WTC11 (cell line): ENCODE measurements around the gene FBLN5. TPM values are rescaled to one million over a fixed set of nuclear protein-coding genes. Genes with fewer than 3 reads are reported as not detected.

Experiments used
- ATAC-seq: fragments of 200-7000 bp; cut with Tn5 transposase; 2 replicates; pipeline ENCODE4 v1.10.0; 2021; ENCODE audit warnings: mild to moderate bottlenecking, moderate library complexity
- CTCF ChIA-PET: fragments of 300-600 bp; sonication (Branson Sonifier 250); formaldehyde crosslinking; loops from one replicate; lab custom pipeline; 2021; ENCODE audit warnings: antibody characterized with exemption; lab: Charles Lee
- POLR2A ChIA-PET: fragments of 350-600 bp; sonication (Branson Sonifier 250); formaldehyde crosslinking; loops from one replicate; lab custom pipeline; 2021; ENCODE audit warnings: antibody characterized with exemption; lab: Charles Lee
- DNase-seq: peaks from one replicate; pipeline ENCODE4 v3.0.0; 2021; ENCODE audit warnings: low spot score
- H3K27ac Mint-ChIP-seq: 2 replicates; pipeline ENCODE4 v1.8.0; 2021; ENCODE audit warnings: mixed read lengths
- H3K27me3 Mint-ChIP-seq: 2 replicates; pipeline ENCODE4 v1.8.0; 2021; ENCODE audit warnings: low read depth, mild to moderate bottlenecking, moderate library complexity, mixed read lengths
- H3K36me3 Mint-ChIP-seq: 2 replicates; pipeline ENCODE4 v1.8.0; 2021; ENCODE audit warnings: mixed read lengths
- H3K4me1 Mint-ChIP-seq: 2 replicates; pipeline ENCODE4 v1.8.0; 2022; ENCODE audit warnings: mixed read lengths
- H3K4me3 Mint-ChIP-seq: 2 replicates; pipeline ENCODE4 v1.8.0; 2021; ENCODE audit warnings: mild to moderate bottlenecking, moderate library complexity, mixed read lengths
- H3K9me3 Mint-ChIP-seq: 2 replicates; pipeline ENCODE4 v1.8.0; 2021; ENCODE audit warnings: mixed read lengths
- ESRRA ChIP-seq: sonication (generic); formaldehyde crosslinking; IDR thresholded peaks from 2 replicates; pipeline ENCODE4 v1.8.1; 2022; ENCODE audit warnings: mild to moderate bottlenecking, missing genetic modification reagents, borderline replicate concordance
- FOXK1 ChIP-seq: sonication (generic); formaldehyde crosslinking; IDR thresholded peaks from 2 replicates; pipeline ENCODE4 v1.8.0; 2022; ENCODE audit warnings: mild to moderate bottlenecking, moderate library complexity, missing genetic modification reagents
- KAT7 ChIP-seq: sonication (generic); formaldehyde crosslinking; IDR thresholded peaks from 2 replicates; pipeline ENCODE4 v1.8.1; 2023; ENCODE audit warnings: missing genetic modification reagents, mild to moderate bottlenecking, borderline replicate concordance
- NR3C1 ChIP-seq: sonication (generic); formaldehyde crosslinking; conservative IDR thresholded peaks from 2 replicates; pipeline ENCODE4 v1.8.1; 2023; ENCODE audit warnings: low read depth, mild to moderate bottlenecking, missing genetic modification reagents
- PRRX2 ChIP-seq: fragments of 250-450 bp; sonication (Bioruptor Pico); IDR thresholded peaks from 2 replicates; pipeline ENCODE4 v1.8.0; 2021; ENCODE audit warnings: mild to moderate bottlenecking
- SMAD3 ChIP-seq: sonication (generic); formaldehyde crosslinking; IDR thresholded peaks from 2 replicates; pipeline ENCODE4 v1.8.0; 2022; ENCODE audit warnings: missing genetic modification reagents, mild to moderate bottlenecking, borderline replicate concordance
- TCF7 ChIP-seq: sonication (generic); formaldehyde crosslinking; IDR thresholded peaks from 2 replicates; pipeline ENCODE4 v1.8.0; 2022; ENCODE audit warnings: mild to moderate bottlenecking, low read depth, missing genetic modification reagents, moderate library complexity
- TEAD1 ChIP-seq: sonication (generic); formaldehyde crosslinking; IDR thresholded peaks from 2 replicates; pipeline ENCODE4 v1.8.0; 2022; ENCODE audit warnings: mild to moderate bottlenecking, missing genetic modification reagents
- total RNA-seq: library from RNA; stranded (reverse); gene quantifications from 3 replicates; pipeline ENCODE4 v1.2.3, GENCODE V29; 2021
- TF ChIP-seq, protein P1 (sequence below): fragments of 250-450 bp; sonication (Bioruptor Pico); IDR thresholded peaks from 2 replicates; pipeline ENCODE4 v1.8.0; 2021; ENCODE audit warnings: mild to moderate bottlenecking
- TF ChIP-seq, protein P2 (sequence below): sonication (generic); formaldehyde crosslinking; IDR thresholded peaks from 2 replicates; pipeline ENCODE4 v1.8.1; 2023; ENCODE audit warnings: mild to moderate bottlenecking, missing genetic modification reagents, moderate library complexity
- TF ChIP-seq, protein P3 (sequence below): sonication (generic); formaldehyde crosslinking; IDR thresholded peaks from 2 replicates; pipeline ENCODE4 v1.8.1; 2022; ENCODE audit warnings: mild to moderate bottlenecking, missing genetic modification reagents, moderate library complexity, borderline replicate concordance
- TF ChIP-seq, protein P4 (sequence below): sonication (generic); formaldehyde crosslinking; IDR thresholded peaks from 2 replicates; pipeline ENCODE4 v1.8.1; 2023; ENCODE audit warnings: mild to moderate bottlenecking, missing genetic modification reagents, moderate library complexity
- TF ChIP-seq, protein P5 (sequence below): sonication (generic); formaldehyde crosslinking; IDR thresholded peaks from 2 replicates; pipeline ENCODE4 v1.8.0; 2023; ENCODE audit warnings: missing genetic modification reagents, mild to moderate bottlenecking, borderline replicate concordance
- TF ChIP-seq, protein P6 (sequence below): sonication (generic); formaldehyde crosslinking; IDR thresholded peaks from 2 replicates; pipeline ENCODE4 v1.8.0; 2022; ENCODE audit warnings: mild to moderate bottlenecking, missing genetic modification reagents
- TF ChIP-seq, protein P7 (sequence below): sonication (generic); formaldehyde crosslinking; conservative IDR thresholded peaks from 2 replicates; pipeline ENCODE4 v1.8.1; 2022; ENCODE audit warnings: mild to moderate bottlenecking, missing genetic modification reagents

Gene FBLN5
- total RNA-seq, 1 experiment from 2014 or later, result 4.0 TPM

DNA sequence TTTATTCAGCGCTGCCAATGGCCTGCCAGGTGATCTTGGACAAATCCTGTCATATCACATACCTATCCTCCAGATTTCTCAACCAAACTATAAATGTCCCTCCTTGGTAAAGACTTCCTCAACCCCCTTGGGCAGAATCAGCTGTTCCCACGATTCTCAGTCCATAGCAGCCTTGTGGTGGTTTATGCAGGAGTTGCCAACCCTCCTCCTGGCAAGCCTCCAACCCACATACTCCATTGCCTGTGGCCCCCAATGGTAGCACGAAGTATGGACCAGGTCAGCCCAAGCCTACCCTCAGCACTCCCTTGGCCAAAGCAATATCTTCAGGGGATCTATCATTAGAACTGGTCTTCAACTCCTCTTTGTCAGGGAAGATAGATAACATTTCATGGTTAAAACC is 27.0 kb downstream of the FBLN5 start:
- no peak for DNase-seq
- no peaks in the 10 kb centered on the region; the same call in 1 of the 2 replicates for H3K36me3 Mint-ChIP-seq
- H3K4me3 Mint-ChIP-seq, result no peak overlapping the region
- peaks cover 4% of the 10 kb centered on the region for H3K9me3 Mint-ChIP-seq
- ChIA-PET CTCF (interaction anchor here (1.5 kb wide), 1 partner anchor 9 kb away, joined by 9 read pairs; no protein-coding TSS in a partner anchor), POLR2A (no interaction called here)
- no peaks in the 10 kb centered on the region for H3K4me1 Mint-ChIP-seq
- ATAC-seq, result no peak
- no peak for TF ChIP-seq SMAD3 (CRISPR knock-in tag)
- H3K27me3 Mint-ChIP-seq, result no peaks in the 10 kb centered on the region
- no peak overlapping the region for H3K27ac Mint-ChIP-seq

DNA sequence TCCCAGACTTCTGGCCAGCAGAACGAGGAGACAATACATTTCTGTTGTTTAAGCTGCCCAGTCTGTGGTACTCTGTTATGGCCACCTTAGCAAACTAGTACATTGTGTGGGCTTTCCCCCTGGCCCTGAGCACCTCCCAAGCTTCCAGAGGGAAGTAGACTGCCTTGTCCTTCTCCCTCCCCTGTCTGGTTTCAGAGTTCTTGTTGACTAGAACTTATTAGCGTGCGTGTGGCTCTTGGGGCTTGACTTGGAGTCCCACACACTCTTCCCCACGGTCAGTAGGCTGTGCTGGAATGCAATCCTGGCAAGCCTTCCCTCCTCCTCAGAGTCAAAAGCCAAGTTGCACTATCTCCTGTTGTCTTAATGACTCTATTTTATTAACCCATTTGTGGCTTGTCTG is 27.7 kb downstream of the FBLN5 start:
- Mint-ChIP-seq H3K9me3 (peaks cover 4% of the 10 kb centered on the region), H3K4me3 (no peak overlapping the region), H3K27me3 (no peaks in the 10 kb centered on the region), H3K36me3 (no peaks in the 10 kb centered on the region; the same call in 1 of the 2 replicates), H3K4me1 (no peaks in the 10 kb centered on the region), H3K27ac (no peak overlapping the region)
- TF ChIP-seq PRRX2 (CRISPR knock-in tag) (no peak), NR3C1 (CRISPR knock-in tag) (no peak), KAT7 (CRISPR knock-in tag) (no peak)
- TF ChIP-seq, protein P1, sequence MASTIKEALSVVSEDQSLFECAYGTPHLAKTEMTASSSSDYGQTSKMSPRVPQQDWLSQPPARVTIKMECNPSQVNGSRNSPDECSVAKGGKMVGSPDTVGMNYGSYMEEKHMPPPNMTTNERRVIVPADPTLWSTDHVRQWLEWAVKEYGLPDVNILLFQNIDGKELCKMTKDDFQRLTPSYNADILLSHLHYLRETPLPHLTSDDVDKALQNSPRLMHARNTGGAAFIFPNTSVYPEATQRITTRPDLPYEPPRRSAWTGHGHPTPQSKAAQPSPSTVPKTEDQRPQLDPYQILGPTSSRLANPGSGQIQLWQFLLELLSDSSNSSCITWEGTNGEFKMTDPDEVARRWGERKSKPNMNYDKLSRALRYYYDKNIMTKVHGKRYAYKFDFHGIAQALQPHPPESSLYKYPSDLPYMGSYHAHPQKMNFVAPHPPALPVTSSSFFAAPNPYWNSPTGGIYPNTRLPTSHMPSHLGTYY, result no peak
- TF ChIP-seq, protein P2, sequence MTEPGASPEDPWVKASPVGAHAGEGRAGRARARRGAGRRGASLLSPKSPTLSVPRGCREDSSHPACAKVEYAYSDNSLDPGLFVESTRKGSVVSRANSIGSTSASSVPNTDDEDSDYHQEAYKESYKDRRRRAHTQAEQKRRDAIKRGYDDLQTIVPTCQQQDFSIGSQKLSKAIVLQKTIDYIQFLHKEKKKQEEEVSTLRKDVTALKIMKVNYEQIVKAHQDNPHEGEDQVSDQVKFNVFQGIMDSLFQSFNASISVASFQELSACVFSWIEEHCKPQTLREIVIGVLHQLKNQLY (CRISPR knock-in tag), result no peak
- DNase-seq, result no peak
- ChIA-PET CTCF (no interaction called here), POLR2A (no interaction called here)
- ATAC-seq, result no peak

DNA sequence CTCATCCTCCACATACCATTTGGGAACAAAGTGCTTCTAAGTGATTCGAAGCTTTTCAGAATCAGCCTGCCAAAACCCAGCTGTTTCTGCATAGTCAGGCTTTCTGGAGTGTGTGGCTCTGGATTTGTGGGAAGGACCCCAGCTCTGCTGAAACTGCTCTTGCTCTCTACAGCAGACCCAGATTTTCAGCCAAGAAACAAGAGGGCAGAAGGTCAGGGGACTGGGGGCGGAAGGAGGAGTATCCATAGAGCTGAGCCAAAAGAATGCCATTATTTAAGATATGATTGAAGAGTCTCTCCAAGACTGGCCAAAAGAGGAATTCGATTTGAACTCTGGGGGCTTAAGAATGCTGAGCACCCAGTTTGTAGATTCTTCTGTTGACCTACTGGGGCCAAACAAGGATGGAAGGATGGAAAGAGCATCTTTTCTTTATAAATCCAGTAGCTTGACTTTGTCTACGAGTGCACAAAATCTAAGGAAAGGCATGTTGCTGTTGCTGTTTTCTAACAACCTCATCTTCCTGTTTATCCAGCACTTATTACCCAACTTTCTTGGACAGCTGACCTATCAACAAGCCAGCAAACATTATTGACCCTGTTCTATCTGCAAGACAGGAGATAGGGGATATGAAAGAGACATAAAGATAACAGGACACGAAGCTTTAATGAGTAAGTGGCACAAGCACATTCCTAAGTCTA is 29.2 kb downstream of the FBLN5 start:
- H3K4me3 Mint-ChIP-seq, result no peak overlapping the region
- no peak for DNase-seq
- H3K36me3 Mint-ChIP-seq, result no peaks in the 10 kb centered on the region; the same call in 1 of the 2 replicates
- ChIA-PET POLR2A (interaction anchor here (0.7 kb wide), 1 partner anchor 392 kb away, joined by 5 read pairs; no protein-coding TSS in a partner anchor), CTCF (no interaction called here)
- no peaks in the 10 kb centered on the region; the same call in 1 of the 2 replicates for H3K27me3 Mint-ChIP-seq
- H3K27ac Mint-ChIP-seq, result no peak overlapping the region
- no peak for ATAC-seq
- peaks cover 4% of the 10 kb centered on the region for H3K9me3 Mint-ChIP-seq
- no peaks in the 10 kb centered on the region for H3K4me1 Mint-ChIP-seq
- TF ChIP-seq, protein P3, sequence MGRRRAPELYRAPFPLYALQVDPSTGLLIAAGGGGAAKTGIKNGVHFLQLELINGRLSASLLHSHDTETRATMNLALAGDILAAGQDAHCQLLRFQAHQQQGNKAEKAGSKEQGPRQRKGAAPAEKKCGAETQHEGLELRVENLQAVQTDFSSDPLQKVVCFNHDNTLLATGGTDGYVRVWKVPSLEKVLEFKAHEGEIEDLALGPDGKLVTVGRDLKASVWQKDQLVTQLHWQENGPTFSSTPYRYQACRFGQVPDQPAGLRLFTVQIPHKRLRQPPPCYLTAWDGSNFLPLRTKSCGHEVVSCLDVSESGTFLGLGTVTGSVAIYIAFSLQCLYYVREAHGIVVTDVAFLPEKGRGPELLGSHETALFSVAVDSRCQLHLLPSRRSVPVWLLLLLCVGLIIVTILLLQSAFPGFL, result no peak
- TF ChIP-seq TCF7 (no peak), TEAD1 (CRISPR knock-in tag) (no peak), PRRX2 (CRISPR knock-in tag) (no peak), ESRRA (CRISPR knock-in tag) (no peak), FOXK1 (CRISPR knock-in tag) (no peak)
- TF ChIP-seq, protein P4, sequence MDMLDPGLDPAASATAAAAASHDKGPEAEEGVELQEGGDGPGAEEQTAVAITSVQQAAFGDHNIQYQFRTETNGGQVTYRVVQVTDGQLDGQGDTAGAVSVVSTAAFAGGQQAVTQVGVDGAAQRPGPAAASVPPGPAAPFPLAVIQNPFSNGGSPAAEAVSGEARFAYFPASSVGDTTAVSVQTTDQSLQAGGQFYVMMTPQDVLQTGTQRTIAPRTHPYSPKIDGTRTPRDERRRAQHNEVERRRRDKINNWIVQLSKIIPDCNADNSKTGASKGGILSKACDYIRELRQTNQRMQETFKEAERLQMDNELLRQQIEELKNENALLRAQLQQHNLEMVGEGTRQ (CRISPR knock-in tag), result no peak
- TF ChIP-seq, protein P2 (CRISPR knock-in tag), result no peak
- TF ChIP-seq, protein P5, sequence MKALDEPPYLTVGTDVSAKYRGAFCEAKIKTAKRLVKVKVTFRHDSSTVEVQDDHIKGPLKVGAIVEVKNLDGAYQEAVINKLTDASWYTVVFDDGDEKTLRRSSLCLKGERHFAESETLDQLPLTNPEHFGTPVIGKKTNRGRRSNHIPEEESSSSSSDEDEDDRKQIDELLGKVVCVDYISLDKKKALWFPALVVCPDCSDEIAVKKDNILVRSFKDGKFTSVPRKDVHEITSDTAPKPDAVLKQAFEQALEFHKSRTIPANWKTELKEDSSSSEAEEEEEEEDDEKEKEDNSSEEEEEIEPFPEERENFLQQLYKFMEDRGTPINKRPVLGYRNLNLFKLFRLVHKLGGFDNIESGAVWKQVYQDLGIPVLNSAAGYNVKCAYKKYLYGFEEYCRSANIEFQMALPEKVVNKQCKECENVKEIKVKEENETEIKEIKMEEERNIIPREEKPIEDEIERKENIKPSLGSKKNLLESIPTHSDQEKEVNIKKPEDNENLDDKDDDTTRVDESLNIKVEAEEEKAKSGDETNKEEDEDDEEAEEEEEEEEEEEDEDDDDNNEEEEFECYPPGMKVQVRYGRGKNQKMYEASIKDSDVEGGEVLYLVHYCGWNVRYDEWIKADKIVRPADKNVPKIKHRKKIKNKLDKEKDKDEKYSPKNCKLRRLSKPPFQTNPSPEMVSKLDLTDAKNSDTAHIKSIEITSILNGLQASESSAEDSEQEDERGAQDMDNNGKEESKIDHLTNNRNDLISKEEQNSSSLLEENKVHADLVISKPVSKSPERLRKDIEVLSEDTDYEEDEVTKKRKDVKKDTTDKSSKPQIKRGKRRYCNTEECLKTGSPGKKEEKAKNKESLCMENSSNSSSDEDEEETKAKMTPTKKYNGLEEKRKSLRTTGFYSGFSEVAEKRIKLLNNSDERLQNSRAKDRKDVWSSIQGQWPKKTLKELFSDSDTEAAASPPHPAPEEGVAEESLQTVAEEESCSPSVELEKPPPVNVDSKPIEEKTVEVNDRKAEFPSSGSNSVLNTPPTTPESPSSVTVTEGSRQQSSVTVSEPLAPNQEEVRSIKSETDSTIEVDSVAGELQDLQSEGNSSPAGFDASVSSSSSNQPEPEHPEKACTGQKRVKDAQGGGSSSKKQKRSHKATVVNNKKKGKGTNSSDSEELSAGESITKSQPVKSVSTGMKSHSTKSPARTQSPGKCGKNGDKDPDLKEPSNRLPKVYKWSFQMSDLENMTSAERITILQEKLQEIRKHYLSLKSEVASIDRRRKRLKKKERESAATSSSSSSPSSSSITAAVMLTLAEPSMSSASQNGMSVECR (CRISPR knock-in tag), result no peak
- TF ChIP-seq, protein P1, result no peak
- TF ChIP-seq, protein P6, sequence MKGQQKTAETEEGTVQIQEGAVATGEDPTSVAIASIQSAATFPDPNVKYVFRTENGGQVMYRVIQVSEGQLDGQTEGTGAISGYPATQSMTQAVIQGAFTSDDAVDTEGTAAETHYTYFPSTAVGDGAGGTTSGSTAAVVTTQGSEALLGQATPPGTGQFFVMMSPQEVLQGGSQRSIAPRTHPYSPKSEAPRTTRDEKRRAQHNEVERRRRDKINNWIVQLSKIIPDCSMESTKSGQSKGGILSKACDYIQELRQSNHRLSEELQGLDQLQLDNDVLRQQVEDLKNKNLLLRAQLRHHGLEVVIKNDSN (CRISPR knock-in tag), result no peak
- TF ChIP-seq, protein P7, sequence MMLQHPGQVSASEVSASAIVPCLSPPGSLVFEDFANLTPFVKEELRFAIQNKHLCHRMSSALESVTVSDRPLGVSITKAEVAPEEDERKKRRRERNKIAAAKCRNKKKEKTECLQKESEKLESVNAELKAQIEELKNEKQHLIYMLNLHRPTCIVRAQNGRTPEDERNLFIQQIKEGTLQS (CRISPR knock-in tag), result no peak
